Right renal cortex interstitium (tissue), 3 donors: Measurements from ENCODE around the gene GJA9. TPM values are rescaled to one million over a fixed set of nuclear protein-coding genes. Genes with fewer than 3 reads are reported as not detected.

ENCODE experiments used
- DNase-seq, 3 donors: peaks; one replicate each; pipeline ENCODE4 v3.0.0-alpha.2; 2013; ENCODE audit warnings: low read depth in 3 of 3, low spot score in 2 of 3
- polyA plus RNA-seq, 3 donors: library from polyadenylated mRNA; unstranded; fragments of 120-200 nt; gene quantifications; one replicate each; pipeline ENCODE4 v1.2.1, GENCODE V29; 2013; ENCODE audit not compliant: insufficient read length in 3 of 3

Gene GJA9
- polyA plus RNA-seq, 3 donors, result 0.15 to 0.20 (median 0.17) TPM

GRCh38 chr1:38833146-38833545, 48.2 kb downstream of the GJA9 start:
- DNase-seq, result no peak

GRCh38 chr1:38832370-38832734, 49.0 kb downstream of the GJA9 start:
- no peak for DNase-seq

GRCh38 chr1:38831731-38832369, 49.5 kb downstream of the GJA9 start:
- no peak for DNase-seq

- DNase-seq, result no peak
These were observed 52.0 kb downstream of the GJA9 start for GRCh38 chr1:38829368-38829767.

- DNase-seq, result no peak
These were observed 54.1 kb downstream of the GJA9 start for GRCh38 chr1:38827318-38827717.

GRCh38 chr1:38826886-38827285, 54.5 kb downstream of the GJA9 start:
- DNase-seq, result no peak

- no peak for DNase-seq
These were observed 55.1 kb downstream of the GJA9 start for GRCh38 chr1:38826262-38826661.

Other genes with a start within 250 kb of the GJA9 start
- gene RRAGC, start 21.8 kb downstream of the GJA9 start, polyA plus RNA-seq, result 10 to 100 TPM; 38.1 to 38.6 (median 38.3) TPM
- gene MYCBP, start 8.2 kb downstream of the GJA9 start, polyA plus RNA-seq, result 10 to 100 TPM; 31.6 to 34.2 (median 31.6) TPM
- 1 to 10 TPM in 1 of 3 donors, under 1 TPM in 2; 0.62 to 1.1 (median 0.86) TPM for gene RHBDL2, start 60.2 kb upstream of the GJA9 start, polyA plus RNA-seq
- 100 to 1,000 TPM; 116 to 125 (median 116) TPM for gene AKIRIN1, start 109.7 kb upstream of the GJA9 start, polyA plus RNA-seq
- gene NDUFS5, start 144.8 kb upstream of the GJA9 start, polyA plus RNA-seq, result 100 to 1,000 TPM; 338 to 391 (median 365) TPM